Transverse colon (tissue), 4 donors: ENCODE data around the gene COIL.
"Not testable (repeated sequence)": the region's sequence is repeated elsewhere in the genome, so short reads cannot be mapped to it uniquely, and the experiment has no call there.

Experiments
- CTCF ChIP-seq, 5 experiments: fragments of 200-600 bp in 3 of 5; fragments of 450-650 bp in 2 of 5; sonication (generic) in 3 of 5; IDR thresholded peaks; 1 replicate in 2 of 5; 2 replicates in 3 of 5; pipeline ENCODE4 v1.5.1; 2016 to 2017; ENCODE audit warnings: antibody characterized with exemption in 5 of 5, inconsistent platforms in 3 of 5, mild to moderate bottlenecking in 2 of 5, moderate library complexity in 1 of 5
- POLR2A ChIP-seq: fragments of 450-650 bp; IDR thresholded peaks from one replicate; pipeline ENCODE4 v1.6.1; 2016; ENCODE audit warnings: antibody characterized with exemption, mild to moderate bottlenecking, moderate library complexity
- POLR2AphosphoS5 ChIP-seq, 3 donors: sonication (generic); formaldehyde crosslinking; IDR thresholded peaks; one replicate each; pipeline ENCODE4 v1.6.1; 2016; ENCODE audit warnings: antibody characterized with exemption in 3 of 3

DNA sequence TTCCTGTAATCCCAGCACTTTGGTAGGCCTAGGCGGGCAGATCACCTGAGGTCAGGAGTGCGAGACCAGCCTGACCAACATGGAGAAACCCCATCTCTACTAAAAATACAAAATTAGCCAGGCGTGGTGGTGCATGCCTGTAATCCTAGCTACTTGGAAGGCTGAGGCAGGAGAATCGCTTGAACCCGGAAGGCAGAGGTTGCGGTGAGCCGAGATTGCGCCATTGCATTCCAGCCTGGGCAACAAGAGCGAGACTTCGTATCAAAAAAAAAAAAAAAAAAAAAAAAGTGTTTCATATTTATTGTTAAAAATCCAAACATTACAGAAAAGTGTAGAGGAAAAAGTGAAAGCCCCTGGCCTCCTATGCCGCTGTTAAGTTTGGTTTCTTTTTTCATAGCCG lies 19.7 kb upstream of the COIL start:
- TF ChIP-seq POLR2AphosphoS5 (IDR thresholded peaks at IDR 0.05); POLR2A; CTCF (IDR thresholded peaks at IDR 0.05): not testable (repeated sequence)
